Esophagus muscularis mucosa (tissue), 4 donors: ENCODE measurements around the gene GSTO2. TPM values are rescaled to one million over a fixed set of nuclear protein-coding genes. Genes with fewer than 3 reads are reported as not detected.

ENCODE experiments used
- DNase-seq: peaks from one replicate; pipeline ENCODE4 v3.0.0-alpha.2; 2017; ENCODE audit errors: extremely low spot score
- H3K27ac ChIP-seq, 4 donors: fragments of 200-600 bp; sonication (generic); replicated peaks in 1 of 4; 1 replicate in 3 of 4; 2 replicates in 1 of 4; pipeline ENCODE4 v1.5.1; 2016 to 2019; ENCODE audit warnings: mild to moderate bottlenecking in 1 of 4
- H3K27me3 ChIP-seq, 4 donors: fragments of 200-600 bp; sonication (generic); one replicate each; pipeline versions ENCODE4 v1.5.1 to v1.6.0; 2016 to 2019
- H3K36me3 ChIP-seq, 4 donors: fragments of 200-600 bp; sonication (generic); one replicate each; pipeline ENCODE4 v1.5.1; 2016 to 2019
- H3K4me1 ChIP-seq, 4 donors: fragments of 200-600 bp; sonication (generic); one replicate each; pipeline ENCODE4 v1.5.1; 2016 to 2019
- H3K4me3 ChIP-seq, 4 donors: fragments of 200-600 bp; sonication (generic); 1 replicate in 2 of 4; 2 replicates in 2 of 4; pipeline ENCODE4 v1.5.1; 2016 to 2019; ENCODE audit warnings: mild to moderate bottlenecking in 4 of 4, moderate library complexity in 1 of 4
- H3K9me3 ChIP-seq, 4 donors: fragments of 200-600 bp; sonication (generic); 1 replicate in 3 of 4; 2 replicates in 1 of 4; pipeline ENCODE4 v1.5.1; 2016 to 2019
- EP300 ChIP-seq: sonication (generic); formaldehyde crosslinking; IDR thresholded peaks from one replicate; pipeline ENCODE4 v1.6.1; 2017; ENCODE audit warnings: antibody characterized with exemption
- POLR2A ChIP-seq: fragments of 450-650 bp; IDR thresholded peaks from one replicate; pipeline ENCODE4 v1.6.1; 2017; ENCODE audit warnings: antibody characterized with exemption, moderate library complexity, mild to moderate bottlenecking, low read depth
- POLR2AphosphoS5 ChIP-seq, 2 donors: sonication (generic); formaldehyde crosslinking; IDR thresholded peaks; one replicate each; pipeline ENCODE4 v1.6.1; 2017; ENCODE audit warnings: antibody characterized with exemption in 2 of 2
- WGBS: methylation state at CpG from one replicate; pipeline ENCODE4 v1.1.5; 2018; 5-methylcytosine and 5-hydroxymethylcytosine counted together
- intact Hi-C: fragments of 100-400 bp; cut with DNase I; formaldehyde crosslinking; loops from one replicate; pipeline ENCODE4 v1.15.1; 2023
- total RNA-seq, 4 donors: library from RNA; depleted of rRNA; stranded (reverse); fragments of >200 nt; gene quantifications; one replicate each; pipeline versions ENCODE4 v1.1.0 to v1.2.1, GENCODE V29; 2016
- TF ChIP-seq, protein P1 (sequence below), 3 experiments: fragments of 200-600 bp in 2 of 3; fragments of 450-650 bp in 1 of 3; sonication (generic) in 2 of 3; IDR thresholded peaks; one replicate each; pipeline ENCODE4 v1.5.1; 2017 to 2019; ENCODE audit warnings: antibody characterized with exemption in 3 of 3, mild to moderate bottlenecking in 2 of 3, moderate library complexity in 1 of 3

The GSTO2 gene
- total RNA-seq, 4 donors from 2014 or later: 0.42 to 0.99 (median 0.63) TPM

DNA sequence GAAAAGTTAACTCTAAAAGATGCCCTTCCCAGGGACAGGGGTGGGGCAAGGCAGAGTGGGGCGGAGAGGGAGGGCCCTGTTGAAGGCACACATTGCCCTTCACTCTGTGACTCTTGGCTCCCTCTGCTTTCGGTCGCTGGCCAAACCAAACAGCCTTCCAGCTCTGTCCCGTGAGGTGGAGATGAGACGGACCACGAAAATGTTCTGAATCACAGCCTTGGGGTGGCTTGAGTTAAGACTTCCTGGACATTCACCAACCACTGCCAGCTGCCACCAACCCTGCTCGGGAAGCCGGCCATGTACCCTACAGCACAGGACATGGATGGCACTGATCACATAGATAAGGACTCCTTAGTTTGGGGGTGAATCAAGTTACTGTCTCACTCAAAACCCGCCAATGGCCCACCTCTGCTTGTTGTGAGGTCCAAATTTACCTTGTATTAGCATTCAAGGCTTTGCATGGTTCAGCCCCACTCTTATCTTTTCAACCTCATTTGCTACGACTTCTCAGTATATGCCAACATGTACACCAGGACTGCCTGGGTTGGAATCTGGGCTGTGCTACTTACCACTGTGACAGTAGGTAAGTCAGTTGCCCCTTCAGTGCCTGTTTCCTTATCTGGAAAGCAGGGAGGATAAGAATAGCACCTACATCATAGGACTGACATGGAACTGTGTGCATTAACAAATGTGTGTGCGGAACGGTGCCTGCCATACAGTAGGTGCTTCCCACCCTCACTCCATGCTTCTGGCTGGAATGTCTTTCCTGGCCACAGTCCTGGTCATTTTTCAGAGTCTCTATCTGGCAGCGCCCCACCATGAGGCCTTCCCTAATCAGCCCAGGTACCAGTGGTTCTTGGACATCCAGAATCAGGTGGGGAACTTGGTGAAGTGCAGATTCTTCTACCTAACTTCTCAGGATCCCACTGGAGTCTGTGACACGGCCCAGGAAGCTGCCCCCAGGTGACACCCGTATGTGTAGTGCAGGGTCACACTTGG, 41.3 kb downstream of the GSTO2 start:
- WGBS: 66% methylated on average over 15 of the region's 15 CpGs
- H3K4me3 ChIP-seq: no peak overlapping the region
- no peak for DNase-seq
- peaks cover 23 to 56% (median 48%) of the 10 kb centered on the region in 4 donors for H3K36me3 ChIP-seq
- H3K4me1 ChIP-seq: peaks cover 55 to 75% (median 64%) of the 10 kb centered on the region in 4 donors
- H3K9me3 ChIP-seq: no peaks in the 10 kb centered on the region
- intact Hi-C loops: no loop called here
- H3K27me3 ChIP-seq: no peaks in the 10 kb centered on the region
- TF ChIP-seq EP300 (peak; percentile 39), POLR2AphosphoS5 (IDR thresholded peaks at IDR 0.05) (peak; percentile 66 to 85), POLR2A (no peak)
- TF ChIP-seq, protein P1, sequence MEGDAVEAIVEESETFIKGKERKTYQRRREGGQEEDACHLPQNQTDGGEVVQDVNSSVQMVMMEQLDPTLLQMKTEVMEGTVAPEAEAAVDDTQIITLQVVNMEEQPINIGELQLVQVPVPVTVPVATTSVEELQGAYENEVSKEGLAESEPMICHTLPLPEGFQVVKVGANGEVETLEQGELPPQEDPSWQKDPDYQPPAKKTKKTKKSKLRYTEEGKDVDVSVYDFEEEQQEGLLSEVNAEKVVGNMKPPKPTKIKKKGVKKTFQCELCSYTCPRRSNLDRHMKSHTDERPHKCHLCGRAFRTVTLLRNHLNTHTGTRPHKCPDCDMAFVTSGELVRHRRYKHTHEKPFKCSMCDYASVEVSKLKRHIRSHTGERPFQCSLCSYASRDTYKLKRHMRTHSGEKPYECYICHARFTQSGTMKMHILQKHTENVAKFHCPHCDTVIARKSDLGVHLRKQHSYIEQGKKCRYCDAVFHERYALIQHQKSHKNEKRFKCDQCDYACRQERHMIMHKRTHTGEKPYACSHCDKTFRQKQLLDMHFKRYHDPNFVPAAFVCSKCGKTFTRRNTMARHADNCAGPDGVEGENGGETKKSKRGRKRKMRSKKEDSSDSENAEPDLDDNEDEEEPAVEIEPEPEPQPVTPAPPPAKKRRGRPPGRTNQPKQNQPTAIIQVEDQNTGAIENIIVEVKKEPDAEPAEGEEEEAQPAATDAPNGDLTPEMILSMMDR (IDR thresholded peaks at IDR 0.05): no peak
- H3K27ac ChIP-seq: peak overlapping the region; percentile 61 to 96 (median 66)

DNA sequence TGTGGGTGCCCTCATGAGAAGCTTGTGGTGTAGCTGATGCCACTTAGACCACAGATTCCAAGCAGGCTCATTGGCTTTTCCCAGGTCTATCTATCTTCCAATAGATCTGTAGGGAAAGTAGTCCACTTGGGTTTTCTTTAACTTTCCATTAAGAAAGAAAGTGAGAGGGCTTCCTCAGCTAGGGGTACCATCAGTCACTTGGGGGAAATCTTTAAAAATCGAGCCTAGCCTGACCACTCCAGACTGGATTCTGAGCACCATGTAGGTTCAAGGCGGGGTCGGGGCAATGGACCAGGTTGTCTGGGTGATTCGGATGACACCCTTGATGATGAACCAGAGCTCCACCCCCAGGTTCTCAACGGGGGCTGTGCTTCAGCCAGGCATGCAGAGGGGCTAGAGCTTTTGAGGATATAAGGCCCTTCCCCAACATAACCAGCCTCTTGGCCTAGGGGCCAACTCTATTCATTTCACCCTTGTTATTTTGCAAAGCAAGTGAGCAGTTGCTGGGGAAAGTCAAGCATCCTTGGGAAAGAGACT, 42.3 kb downstream of the GSTO2 start:
- H3K27ac ChIP-seq: peak overlapping the region in 3 of 4 donors; percentile 48 to 96 (median 69)
- H3K9me3 ChIP-seq: no peaks in the 10 kb centered on the region
- intact Hi-C loops: no loop called here
- no peak for TF ChIP-seq POLR2A
- TF ChIP-seq, protein P1 (IDR thresholded peaks at IDR 0.05): no peak
- no peak for TF ChIP-seq POLR2AphosphoS5 (IDR thresholded peaks at IDR 0.05)
- TF ChIP-seq EP300: no peak
- peaks cover 53 to 68% (median 62%) of the 10 kb centered on the region in 4 donors for H3K4me1 ChIP-seq
- H3K27me3 ChIP-seq: no peaks in the 10 kb centered on the region
- peaks cover 28 to 66% (median 54%) of the 10 kb centered on the region in 4 donors for H3K36me3 ChIP-seq
- DNase-seq: no peak
- no peak overlapping the region for H3K4me3 ChIP-seq
- WGBS: 88% methylated on average over 3 of the region's 5 CpGs

DNA sequence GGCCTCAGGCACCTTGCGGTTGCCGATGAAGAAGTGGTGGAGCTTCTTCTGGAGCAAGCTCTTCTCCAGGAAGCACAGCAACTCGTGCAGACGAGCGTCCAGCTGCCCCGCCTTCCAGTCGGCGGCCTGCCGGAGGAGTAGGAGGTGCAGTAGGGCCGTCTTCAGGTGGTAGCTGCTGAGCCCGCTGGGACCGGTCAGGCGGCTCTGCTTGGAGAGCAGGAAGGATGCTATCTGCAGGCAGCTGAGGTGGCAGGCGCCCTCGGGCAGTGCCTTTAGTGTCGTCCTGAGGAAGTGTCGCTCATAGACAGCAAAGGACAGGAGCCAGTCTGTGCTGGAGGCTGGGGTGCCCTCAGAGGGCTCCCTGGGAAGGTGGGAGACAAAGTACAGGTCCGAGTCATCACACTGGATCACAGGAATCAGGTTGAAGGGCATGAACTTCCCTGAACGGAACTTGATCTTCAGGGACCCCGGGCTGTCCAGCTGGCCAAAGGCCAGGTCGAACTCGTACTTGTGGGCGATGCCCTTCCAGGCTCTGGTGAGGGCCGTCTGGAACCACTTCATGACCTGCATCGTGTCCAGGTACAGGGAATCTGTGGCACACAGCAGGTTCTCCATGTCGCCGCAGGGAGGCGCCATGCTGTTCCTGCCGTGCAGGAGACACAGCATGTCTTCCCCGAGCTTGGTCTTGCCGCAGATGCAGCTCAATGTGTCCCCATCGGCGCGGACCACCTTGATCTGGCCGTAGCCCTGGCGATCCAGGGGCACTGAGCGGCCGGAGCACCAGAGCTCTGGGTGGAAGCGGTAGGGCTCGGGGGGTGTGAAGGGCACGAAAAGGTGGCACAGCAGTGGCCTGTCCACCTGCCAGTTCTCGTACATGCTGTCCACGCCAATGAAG, 45.9 kb downstream of the GSTO2 start:
- no peaks in the 10 kb centered on the region for H3K9me3 ChIP-seq
- H3K4me3 ChIP-seq: no peak overlapping the region
- peaks cover 28 to 72% (median 54%) of the 10 kb centered on the region in 4 donors for H3K36me3 ChIP-seq
- 92% methylated on average over 36 of the region's 43 CpGs for WGBS
- H3K4me1 ChIP-seq: peaks cover 74 to 81% (median 78%) of the 10 kb centered on the region in 4 donors
- no peaks in the 10 kb centered on the region for H3K27me3 ChIP-seq
- H3K27ac ChIP-seq: peak overlapping the region in 1 of 4 donors; percentile 99
- DNase-seq: no peak
- intact Hi-C loops: no loop called here
- TF ChIP-seq EP300: no peak
- TF ChIP-seq POLR2AphosphoS5 (IDR thresholded peaks at IDR 0.05): no peak
- no peak for TF ChIP-seq POLR2A
- TF ChIP-seq, protein P1 (IDR thresholded peaks at IDR 0.05): no peak

DNA sequence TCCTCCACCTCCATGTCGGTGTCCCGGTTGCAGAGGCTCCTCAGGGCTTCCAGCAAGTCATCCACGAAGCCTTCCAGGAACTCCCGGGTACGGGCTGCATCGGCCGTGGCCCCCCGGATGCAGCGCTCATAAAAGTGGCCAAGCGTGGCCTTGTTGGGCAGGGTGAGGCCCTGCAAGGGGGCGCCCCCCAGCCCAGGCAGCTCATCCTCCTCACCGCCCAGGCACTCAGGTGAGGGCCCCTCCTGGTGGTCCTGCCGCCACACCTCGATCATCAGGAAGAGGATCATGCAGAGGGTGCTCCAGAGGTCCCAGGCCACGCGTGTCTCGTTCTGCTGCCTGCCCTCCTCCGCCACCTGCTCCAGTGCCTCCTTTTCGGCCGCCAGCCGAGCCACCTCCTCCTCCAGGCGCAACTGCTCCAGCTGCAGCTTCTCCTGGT, 46.5 kb downstream of the GSTO2 start:
- 93% methylated on average over 20 of the region's 22 CpGs for WGBS
- H3K4me1 ChIP-seq: peaks cover 74 to 81% (median 78%) of the 10 kb centered on the region in 4 donors
- H3K4me3 ChIP-seq: no peak overlapping the region
- DNase-seq: no peak
- H3K27ac ChIP-seq: peak overlapping the region in 3 of 4 donors; percentile 74 to 99 (median 80)
- TF ChIP-seq, protein P1 (IDR thresholded peaks at IDR 0.05): no peak
- TF ChIP-seq POLR2AphosphoS5 (IDR thresholded peaks at IDR 0.05) (no peak), POLR2A (no peak)
- H3K27me3 ChIP-seq: no peaks in the 10 kb centered on the region
- H3K36me3 ChIP-seq: peaks cover 28 to 70% (median 49%) of the 10 kb centered on the region in 4 donors
- intact Hi-C loops: no loop called here
- H3K9me3 ChIP-seq: no peaks in the 10 kb centered on the region
